ENCODE results near the gene P2RY14.

The P2RY14 gene

DNA sequence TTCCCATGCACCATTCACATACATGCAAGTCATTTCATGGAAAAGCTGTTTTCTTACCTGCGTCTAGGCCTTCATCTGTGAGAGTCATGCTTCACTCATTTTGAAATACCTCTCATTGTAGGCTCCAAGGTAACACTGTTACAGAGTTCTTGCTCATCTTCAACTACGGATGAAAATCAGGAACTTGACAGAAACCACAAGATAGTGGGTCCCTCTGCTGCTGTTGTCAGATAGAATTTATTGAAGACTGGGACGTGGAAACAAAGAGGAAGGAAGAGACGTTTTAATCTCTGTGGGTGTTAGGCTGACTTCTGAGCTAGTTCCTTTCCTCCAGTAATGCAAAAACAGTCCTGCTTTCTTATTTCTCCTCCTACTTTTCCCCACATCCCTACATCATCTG, at the start of gene P2RY14:
TSS of gene P2RY14 (minus strand) at position 313 of the 400 bp plus-strand sequence. CDS start 64,226 bp downstream, outside the sequence.
- FAIRE-seq: no peak

GRCh38 chr3:151327571-151328198, 49.3 kb upstream of the P2RY14 start:
- peak; percentile 87 for FAIRE-seq

- no peak for FAIRE-seq
Observed at GRCh38 chr3:151322511-151322910, 44.2 kb upstream of the P2RY14 start.

DNA sequence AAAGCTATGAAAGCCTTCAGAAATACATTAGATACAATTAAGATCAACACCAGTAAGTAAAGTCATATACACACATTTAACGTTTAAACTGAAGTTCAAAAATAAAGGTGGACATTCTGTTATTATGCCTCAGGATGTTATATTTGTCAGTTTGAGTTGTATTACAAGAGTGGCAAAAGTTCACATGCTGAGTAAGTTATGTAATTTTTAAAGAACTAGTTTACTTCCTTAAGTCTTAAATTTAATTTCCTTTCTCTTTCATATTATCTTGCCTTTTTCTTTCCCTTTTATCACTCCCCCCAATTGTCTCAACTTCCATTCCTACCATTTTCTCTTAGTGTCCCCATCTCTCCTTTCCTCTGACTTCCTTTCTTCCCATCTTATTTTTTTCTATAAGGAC, 43.2 kb upstream of the P2RY14 start:
- FAIRE-seq: no peak

- FAIRE-seq: no peak
Observed at GRCh38 chr3:151320131-151320530, 41.8 kb upstream of the P2RY14 start.

GRCh38 chr3:151319628-151320027, 41.3 kb upstream of the P2RY14 start:
- no peak for FAIRE-seq

- FAIRE-seq: no peak
Observed at GRCh38 chr3:151318991-151319390, 40.6 kb upstream of the P2RY14 start.

DNA sequence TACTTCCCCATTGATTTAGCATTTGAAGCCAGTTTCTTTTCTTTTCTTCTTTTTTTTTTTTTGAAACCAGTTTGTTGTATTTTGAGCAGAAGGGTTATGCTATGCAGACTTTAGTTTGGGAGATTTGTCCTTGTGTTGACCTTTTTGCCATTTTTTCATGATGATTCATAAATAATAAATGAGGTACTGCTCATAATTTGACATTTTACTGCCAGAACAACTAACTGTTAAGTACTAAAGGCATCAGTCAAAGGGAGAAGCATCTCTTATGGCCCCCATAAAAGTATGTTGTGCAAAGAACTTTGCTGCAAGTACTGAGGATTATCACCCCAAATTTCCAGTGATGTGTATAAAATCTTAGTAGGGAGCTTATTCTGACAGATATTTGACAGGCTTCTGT, 40.0 kb upstream of the P2RY14 start:
- no peak for FAIRE-seq

DNA sequence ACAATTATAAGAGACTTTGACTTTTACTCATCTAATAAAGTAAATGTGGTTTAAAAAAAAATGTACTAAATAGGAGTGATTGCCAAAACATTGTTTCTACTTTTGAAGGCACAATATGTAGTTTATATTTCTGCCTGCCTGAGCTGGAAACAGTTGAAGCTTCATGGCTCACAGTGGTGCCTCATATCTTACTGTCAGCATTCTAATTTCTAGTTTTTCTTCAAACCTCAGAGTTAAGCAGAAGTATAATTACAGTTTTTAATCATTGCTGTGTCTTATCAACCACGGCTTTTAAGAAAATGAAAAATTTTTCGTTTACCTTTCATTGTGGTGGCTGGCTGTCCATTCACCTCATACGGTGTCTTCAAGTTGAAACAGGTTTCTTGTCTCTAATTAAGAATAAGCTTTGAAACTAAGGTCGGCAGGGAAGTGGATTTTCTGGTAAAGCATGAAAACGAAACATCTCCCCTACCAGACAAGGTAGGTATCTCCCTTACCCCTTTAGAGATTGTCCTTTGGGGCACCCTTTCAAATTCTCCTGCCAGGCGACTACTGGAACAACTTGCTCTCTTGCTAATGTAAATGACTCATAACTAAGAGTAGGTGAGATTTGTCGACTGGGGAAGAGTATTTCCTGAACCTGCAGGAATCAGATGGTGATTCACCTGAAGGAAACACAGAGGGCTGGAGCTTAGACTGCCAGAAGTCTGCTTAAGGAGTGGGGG, 38.1 kb upstream of the P2RY14 start, which contains the start of gene GPR87:
TSS of gene GPR87 (minus strand) at position 554 of the 725 bp plus-strand sequence. CDS start 16,720 bp downstream, outside the sequence.
- FAIRE-seq: no peak

DNA sequence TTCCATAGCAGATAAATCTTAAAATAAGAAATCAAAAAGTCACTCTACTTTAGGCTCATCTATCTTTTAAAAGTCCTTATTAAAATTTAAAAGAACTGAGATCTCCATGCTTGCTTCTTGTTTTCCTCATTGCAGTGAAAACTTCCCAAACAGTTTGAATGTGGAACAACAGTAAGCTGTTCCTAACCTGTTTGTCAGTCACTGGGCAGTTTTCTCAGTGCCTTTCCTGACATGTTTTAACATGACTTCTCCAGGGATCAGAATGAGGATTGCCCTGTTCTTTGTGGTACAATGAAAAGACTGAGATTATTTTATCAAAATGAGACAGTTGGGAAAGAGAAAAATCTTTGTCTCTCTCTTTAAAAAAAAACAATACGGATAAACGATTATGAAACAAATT, 37.5 kb upstream of the P2RY14 start:
- no peak for FAIRE-seq

DNA sequence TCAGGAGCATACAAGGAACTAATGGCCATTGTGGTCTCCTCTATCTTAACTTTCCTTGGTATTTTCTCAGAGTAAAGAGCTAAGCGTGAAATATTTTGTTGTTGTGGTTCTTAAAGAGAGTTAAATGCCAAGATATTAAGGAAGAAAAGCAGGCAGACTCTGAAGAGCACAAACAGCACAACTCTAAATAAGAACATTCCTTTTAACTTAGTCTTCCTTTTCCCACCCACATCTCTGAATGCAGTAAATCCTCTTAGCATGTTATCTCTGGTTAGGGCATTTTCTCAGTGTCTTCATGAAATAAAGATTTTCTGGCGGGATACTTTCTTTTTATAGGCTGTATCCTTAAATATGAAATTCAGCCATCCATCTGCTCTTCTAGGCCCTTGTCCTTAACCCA, 36.8 kb upstream of the P2RY14 start:
- no peak for FAIRE-seq

- no peak for FAIRE-seq
Observed at GRCh38 chr3:151314593-151314992, 36.3 kb upstream of the P2RY14 start.

- FAIRE-seq: no peak
Observed at GRCh38 chr3:151314137-151314536, 35.8 kb upstream of the P2RY14 start.

GRCh38 chr3:151312972-151313371, 34.6 kb upstream of the P2RY14 start:
- FAIRE-seq: no peak

DNA sequence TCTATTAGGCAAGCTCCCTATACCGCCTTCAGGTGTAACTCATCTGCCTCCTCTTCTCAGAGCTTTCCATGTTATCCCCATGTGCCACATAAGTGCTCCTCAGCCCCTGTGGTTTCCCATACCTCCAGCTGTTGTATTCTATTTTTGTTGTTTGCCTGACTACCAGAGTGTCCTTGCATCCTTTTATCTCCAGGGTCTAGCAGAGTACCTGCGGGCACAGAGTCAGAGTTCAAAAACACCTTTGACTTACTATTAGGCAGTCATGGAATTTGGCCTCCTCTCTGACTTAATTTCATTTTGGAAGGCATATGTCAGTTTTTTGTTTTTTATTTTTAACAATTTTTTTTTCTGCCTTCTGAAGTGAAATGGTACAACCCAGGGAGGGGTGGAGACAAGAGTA, 31.2 kb upstream of the P2RY14 start:
- no peak for FAIRE-seq

DNA sequence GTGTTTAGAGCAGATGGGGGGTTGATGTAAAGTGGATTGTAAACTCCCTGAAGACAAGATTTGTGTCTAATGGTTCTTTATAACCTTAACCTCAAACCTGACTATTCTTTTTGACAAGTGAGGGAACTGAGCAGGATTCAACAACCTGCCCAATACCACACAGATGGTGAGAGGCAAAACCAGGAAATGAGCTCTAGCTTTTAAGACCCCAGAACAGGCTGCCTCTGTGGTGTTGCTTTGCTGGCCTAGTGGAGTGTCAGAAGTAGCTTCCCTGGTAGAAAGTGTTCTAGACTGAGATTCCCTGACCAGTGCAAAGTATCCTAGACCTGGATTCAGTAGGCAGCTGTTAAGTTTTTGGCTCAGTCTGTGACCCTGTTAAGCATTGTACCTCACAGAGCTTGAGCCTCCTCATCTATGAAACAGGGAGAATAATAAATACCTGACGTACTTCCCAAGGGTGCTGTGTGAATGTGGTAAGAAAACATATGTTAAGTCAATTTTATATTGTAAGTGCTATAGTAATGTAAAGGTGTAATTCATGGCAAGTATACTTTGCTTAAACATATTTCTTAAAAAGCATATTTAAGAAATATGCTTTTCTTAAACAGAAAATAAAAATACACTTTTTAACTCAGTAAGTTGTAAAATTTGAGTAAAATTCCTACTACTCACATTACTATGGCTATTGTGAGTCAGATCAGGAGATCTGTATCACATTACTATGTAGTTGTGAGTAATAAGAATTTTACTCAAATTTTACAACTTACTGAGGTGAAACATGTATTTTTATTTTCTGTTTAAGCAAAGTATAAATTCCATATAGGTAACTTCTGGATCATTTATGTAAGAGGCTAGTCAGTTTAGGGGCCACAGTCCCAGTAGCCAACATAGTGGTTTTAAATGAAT, 29.5 kb upstream of the P2RY14 start:
- no peak for FAIRE-seq

DNA sequence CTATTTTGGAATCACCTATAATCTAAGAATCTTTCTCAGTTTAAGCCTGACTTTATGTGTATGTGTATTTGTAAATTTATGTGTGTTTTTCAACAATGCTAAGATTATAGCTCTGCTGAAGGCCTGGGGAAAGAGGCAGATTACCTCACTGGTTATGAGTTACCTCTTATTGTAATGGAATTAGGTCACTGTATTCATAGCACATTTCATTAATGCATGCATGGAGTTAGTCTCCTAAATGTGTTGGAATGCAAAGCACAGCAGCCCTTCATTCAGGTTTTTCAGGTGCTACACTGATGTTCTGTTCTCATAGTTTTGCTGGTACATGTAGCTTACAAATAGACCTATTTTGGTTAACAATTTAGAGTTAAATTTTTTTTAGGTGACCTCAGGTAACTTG, 28.8 kb upstream of the P2RY14 start:
- FAIRE-seq: no peak

DNA sequence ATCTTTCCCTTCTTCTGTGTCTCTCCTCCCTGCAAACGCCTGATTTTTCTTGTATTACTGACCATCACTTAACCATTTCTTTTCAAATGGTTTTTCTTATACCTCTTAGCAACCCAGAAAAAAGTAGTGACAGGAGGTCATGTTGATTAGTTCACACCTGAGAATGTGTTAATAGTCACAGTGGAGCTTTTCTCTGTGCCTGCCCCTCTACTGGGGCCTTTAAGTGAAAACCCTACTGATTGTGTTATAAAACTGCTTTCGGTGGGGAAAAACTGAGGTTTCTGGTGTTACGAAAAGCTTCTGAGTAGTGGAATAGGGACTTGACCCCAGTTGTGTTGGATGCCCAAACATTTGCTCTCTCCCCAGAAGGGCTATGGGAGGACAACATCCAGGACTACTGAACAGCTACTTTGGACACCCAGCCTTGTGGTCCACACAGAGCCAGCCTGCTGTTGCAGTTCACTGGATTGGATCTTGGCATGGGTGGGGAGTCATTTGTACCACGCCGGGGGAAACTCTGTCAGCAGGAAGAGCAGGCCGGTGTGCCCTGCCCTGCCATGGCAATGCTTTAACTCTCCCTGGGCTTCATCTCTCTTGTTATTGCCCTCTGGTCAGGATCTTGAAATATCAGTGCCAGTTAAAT, 27.9 kb upstream of the P2RY14 start:
- FAIRE-seq: no peak

- no peak for FAIRE-seq
Observed at GRCh38 chr3:151305775-151306151, 27.4 kb upstream of the P2RY14 start.

DNA sequence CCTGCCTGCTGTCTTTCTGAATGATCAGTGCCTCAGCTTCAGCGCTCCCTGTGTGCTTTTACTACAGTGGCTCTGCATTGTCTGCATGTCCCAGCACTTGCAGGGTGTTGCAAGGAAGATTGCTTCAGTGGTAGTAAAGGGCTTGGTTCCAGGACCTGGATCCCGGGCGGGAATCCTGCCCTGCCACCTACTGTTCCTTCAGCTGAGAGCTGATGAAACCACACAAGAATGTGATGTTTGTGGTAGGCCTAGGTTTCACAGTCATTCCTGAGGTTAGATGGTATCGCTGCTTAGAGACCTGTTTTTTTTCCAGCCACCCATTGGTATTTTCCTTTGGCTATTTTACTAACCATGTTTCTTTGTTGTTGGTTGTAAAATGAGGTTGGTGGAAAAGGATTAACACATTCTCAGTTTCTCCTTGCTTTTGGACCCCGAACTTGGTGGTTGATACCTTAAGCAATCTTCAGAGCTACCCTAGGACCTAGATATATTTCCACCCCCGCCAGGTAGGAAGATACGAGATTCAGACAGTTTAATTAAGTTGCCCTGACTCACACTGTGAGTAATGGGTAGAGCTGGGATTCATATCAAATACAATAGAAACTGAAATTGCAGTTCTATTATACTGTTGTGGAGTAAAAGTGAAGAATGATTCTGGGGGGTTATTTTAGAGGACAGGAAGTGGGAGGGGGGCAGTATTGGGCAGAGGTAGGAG, 26.9 kb upstream of the P2RY14 start:
- FAIRE-seq: no peak

DNA sequence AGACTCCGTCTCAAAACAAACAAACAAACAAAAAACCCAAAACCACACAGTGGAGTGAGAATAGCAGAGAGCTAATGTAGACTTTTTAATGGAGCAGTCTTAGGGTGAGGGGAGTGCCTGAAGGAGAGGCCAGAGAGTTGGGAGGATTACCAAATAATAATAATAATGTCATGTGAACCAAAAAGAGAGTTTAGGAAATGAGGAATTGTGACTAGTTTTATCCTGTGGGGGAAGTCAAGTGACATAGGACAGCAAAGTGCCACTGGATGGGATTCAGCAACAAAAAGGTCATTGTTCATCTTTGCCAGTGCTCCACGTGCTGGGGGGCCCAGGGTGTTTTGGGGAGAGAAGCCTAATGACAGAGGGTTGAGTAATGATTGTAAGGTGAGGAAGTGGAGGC, 25.4 kb upstream of the P2RY14 start:
- no peak for FAIRE-seq

DNA sequence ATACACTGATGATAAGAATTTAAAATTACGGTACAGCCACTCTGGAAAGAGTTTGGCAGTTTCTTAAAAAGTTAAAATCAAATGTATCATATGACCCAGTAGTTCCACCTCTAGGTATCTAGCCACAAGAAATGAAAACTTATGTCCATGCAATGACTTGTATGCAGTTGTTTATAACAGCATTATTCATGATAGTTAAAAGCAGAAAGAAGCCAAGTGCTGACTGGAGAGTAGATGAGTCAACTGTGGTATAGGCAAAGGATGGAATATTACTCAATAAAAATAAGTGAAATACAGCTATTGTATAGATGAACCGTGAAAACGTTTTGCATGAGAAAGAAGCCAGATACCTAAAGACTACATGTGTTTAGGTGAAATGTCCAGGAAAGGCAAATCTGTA, 23.4 kb upstream of the P2RY14 start:
- FAIRE-seq: no peak
